Fibroblast of lung (primary cell): Measurements from ENCODE around the gene NSUN2. TPM values are rescaled to one million over a fixed set of nuclear protein-coding genes. Genes with fewer than 3 reads are reported as not detected.
A peak's percentile ranks its signal among the peaks of the same experiment; 100 is the strongest.

Source experiments
- DNase-seq, 2 donors: peaks; one replicate each; pipeline versions ENCODE4 v3.0.0 to v3.0.0-alpha.2; 2010; ENCODE audit warnings: low read depth in 2 of 2
- H2AFZ ChIP-seq: 2 replicates; pipeline ENCODE4 v1.5.1; 2012; ENCODE audit warnings: low read length, control low read depth, inconsistent platforms
- H3K27ac ChIP-seq: 2 replicates; pipeline ENCODE4 v1.5.1; 2011; ENCODE audit warnings: low read length, control low read depth; ENCODE audit not compliant: insufficient read depth
- H3K27me3 ChIP-seq: 2 replicates; pipeline ENCODE4 v1.5.1; 2011; ENCODE audit warnings: mild to moderate bottlenecking, low read length; ENCODE audit not compliant: control insufficient read depth, insufficient read depth
- H3K36me3 ChIP-seq: 2 replicates; pipeline ENCODE4 v1.5.1; 2011; ENCODE audit warnings: low read length; ENCODE audit not compliant: control insufficient read depth, insufficient read depth
- H3K4me1 ChIP-seq: 2 replicates; pipeline ENCODE4 v1.5.1; 2011; ENCODE audit warnings: low read length; ENCODE audit not compliant: control insufficient read depth, insufficient read depth; ENCODE audit errors: extremely low read depth
- H3K4me2 ChIP-seq: 2 replicates; pipeline ENCODE4 v1.5.1; 2011; ENCODE audit warnings: low read length, control low read depth; ENCODE audit not compliant: insufficient read depth; ENCODE audit errors: extremely low read depth
- H3K4me3 ChIP-seq, 4 experiments: fragments of 200-600 bp in 1 of 4; sonication (generic) in 1 of 4; replicated peaks in 1 of 4; 2 replicates each; pipeline ENCODE4 v1.5.1; 2011 to 2016; ENCODE audit warnings: low read length in 4 of 4, low read depth in 3 of 4, mild to moderate bottlenecking in 3 of 4, control low read depth in 2 of 4, inconsistent platforms in 1 of 4, mixed read lengths in 1 of 4; ENCODE audit not compliant: insufficient read depth in 1 of 4; ENCODE audit errors: control extremely low read depth in 1 of 4
- H3K79me2 ChIP-seq: 2 replicates; pipeline ENCODE4 v1.5.1; 2012; ENCODE audit warnings: mild to moderate bottlenecking, low read length, inconsistent platforms; ENCODE audit not compliant: control insufficient read depth, insufficient read depth
- H3K9ac ChIP-seq: 2 replicates; pipeline ENCODE4 v1.5.1; 2011; ENCODE audit warnings: mild to moderate bottlenecking, low read length, control low read depth; ENCODE audit not compliant: insufficient read depth
- H3K9me3 ChIP-seq: 2 replicates; pipeline ENCODE4 v1.5.1; 2012; ENCODE audit warnings: low read depth, low read length; ENCODE audit not compliant: control insufficient read depth, insufficient read depth
- H4K20me1 ChIP-seq: 2 replicates; pipeline ENCODE4 v1.5.1; 2011; ENCODE audit warnings: low read length; ENCODE audit not compliant: control insufficient read depth, insufficient read depth; ENCODE audit errors: extremely low read depth
- EZH2 ChIP-seq: IDR thresholded peaks from 2 replicates; pipeline ENCODE4 v1.5.1; 2012; ENCODE audit warnings: low read length, control low read depth, mild to moderate bottlenecking; ENCODE audit errors: missing control alignments
- polyA plus RNA-seq, 2 donors: library from polyadenylated mRNA; depleted of rRNA in 1 of 2; stranded (reverse) in 1 of 2; unstranded in 1 of 2; fragments of >200 nt; gene quantifications; 2 replicates each; pipeline ENCODE4 v1.2.1, GENCODE V29; 2011 to 2012; ENCODE audit warnings: missing spikeins in 1 of 2
- total RNA-seq: library from RNA; depleted of rRNA; stranded (reverse); fragments of >200 nt; gene quantifications from 2 replicates; pipeline ENCODE4 v1.2.1, GENCODE V29; 2014
- TF ChIP-seq, protein P1 (sequence below), 2 donors: IDR thresholded peaks in 1 of 2; conservative IDR thresholded peaks in 1 of 2; 1 replicate in 1 of 2; 2 replicates in 1 of 2; pipeline ENCODE4 v1.5.1; 2011 to 2012; ENCODE audit warnings: low read length in 2 of 2, control low read depth in 1 of 2, inconsistent platforms in 1 of 2, low read depth in 1 of 2, mild to moderate bottlenecking in 1 of 2

NSUN2 gene
- total and polyA plus RNA-seq, 2 donors (not counting 1 experiment from before 2014, with no cell fraction given): 40.2 to 43.6 TPM

DNA sequence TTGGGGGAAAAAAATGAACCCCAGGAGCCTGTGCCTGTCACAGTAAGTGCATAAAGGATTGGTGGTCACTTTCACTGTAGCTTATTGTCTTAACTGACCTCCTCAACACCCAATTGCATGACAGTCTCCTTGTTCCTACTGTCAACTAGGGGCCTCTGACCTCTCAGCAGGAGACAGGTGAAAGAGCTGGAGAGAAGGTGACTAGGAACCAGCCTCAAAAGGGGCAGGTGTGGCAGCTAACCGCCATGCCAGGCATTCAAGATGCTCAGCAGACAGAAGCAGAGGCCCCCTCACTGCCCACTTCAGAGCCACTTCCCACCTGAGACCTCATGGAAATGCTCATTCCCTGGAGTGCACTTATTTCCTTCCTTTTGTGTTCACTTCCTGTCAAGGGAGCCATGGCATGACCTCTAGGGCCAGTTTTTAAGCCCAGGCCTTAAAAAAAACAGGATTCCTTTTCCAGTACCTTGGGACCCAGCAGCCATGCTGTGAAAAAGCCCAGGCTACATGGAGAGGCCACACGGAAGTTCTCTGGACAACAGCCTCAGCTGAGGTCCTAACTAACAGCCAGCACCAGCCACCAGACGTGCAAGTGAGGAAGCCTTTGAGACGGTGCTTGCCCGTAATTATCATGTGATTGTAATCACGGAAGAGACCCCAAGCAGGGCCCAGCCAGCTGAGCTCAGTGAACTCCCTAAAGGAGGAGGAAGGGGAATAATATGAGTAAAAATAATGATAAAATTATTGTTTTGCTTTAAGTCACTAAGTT lies 74.9 kb downstream of the NSUN2 start:
- TF ChIP-seq, protein P1, sequence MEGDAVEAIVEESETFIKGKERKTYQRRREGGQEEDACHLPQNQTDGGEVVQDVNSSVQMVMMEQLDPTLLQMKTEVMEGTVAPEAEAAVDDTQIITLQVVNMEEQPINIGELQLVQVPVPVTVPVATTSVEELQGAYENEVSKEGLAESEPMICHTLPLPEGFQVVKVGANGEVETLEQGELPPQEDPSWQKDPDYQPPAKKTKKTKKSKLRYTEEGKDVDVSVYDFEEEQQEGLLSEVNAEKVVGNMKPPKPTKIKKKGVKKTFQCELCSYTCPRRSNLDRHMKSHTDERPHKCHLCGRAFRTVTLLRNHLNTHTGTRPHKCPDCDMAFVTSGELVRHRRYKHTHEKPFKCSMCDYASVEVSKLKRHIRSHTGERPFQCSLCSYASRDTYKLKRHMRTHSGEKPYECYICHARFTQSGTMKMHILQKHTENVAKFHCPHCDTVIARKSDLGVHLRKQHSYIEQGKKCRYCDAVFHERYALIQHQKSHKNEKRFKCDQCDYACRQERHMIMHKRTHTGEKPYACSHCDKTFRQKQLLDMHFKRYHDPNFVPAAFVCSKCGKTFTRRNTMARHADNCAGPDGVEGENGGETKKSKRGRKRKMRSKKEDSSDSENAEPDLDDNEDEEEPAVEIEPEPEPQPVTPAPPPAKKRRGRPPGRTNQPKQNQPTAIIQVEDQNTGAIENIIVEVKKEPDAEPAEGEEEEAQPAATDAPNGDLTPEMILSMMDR (conservative IDR thresholded peaks at IDR 0.05 in 1 of 2, IDR thresholded peaks at IDR 0.05 in 1 of 2; ENCODE audit: low read depth in 1 of 2, low read length in 2 of 2): no peak
- TF ChIP-seq EZH2: no peak
- Histone ChIP-seq H3K4me3 (no peak overlapping the region), H4K20me1 (no peaks in the 10 kb centered on the region), H3K4me2 (no peak overlapping the region), H3K4me1 (no peaks in the 10 kb centered on the region), H3K27ac (no peak overlapping the region), H3K9ac (no peak overlapping the region), H3K27me3 (no peaks in the 10 kb centered on the region), H3K36me3 (no peaks in the 10 kb centered on the region), H3K9me3 (no peaks in the 10 kb centered on the region), H3K79me2 (no peaks in the 10 kb centered on the region), H2AFZ (no peak overlapping the region)
- no peak for DNase-seq

GRCh38 chr5:6556802-6557102 lies 76.1 kb downstream of the NSUN2 start:
- no peak overlapping the region for H3K4me2 ChIP-seq
- no peaks in the 10 kb centered on the region for H3K9me3 ChIP-seq
- no peak for DNase-seq

DNA sequence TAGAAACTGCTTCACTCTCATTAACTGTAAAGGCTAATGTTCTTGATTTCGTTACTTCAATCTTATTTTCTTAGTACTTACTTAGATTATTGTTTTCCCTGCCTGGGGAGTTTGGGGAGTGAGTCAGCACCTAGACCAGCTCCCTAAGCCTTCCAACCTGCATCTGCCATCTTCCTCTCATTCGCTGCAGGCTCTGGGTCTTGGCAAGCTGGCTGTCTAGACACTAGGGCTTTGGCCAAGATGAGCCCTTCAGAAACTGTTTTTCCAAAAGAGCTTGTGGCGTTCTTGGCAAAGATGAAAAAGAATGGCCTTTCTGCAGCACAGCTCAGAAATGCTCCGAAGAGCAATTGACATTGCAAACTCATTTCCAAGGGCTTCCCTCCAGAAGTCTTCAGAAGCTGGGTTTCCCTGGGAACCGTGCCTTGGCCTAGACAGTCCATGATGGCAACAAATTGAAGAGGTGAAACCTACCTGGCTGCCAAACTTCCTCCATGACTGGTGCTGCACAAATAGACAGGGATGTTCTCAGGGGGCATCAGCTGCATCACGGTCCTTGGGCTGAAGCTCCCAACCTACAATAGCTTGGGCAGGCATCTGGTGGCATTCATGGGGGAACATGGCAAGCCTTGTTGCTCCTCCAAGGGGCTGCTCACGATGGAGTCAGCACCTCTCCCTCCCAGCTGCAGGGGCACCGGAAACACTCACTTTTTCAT lies 76.6 kb downstream of the NSUN2 start:
- H4K20me1 ChIP-seq: no peaks in the 10 kb centered on the region

More at GRCh38 chr5:6556802-6557102, 76.1 kb downstream of the NSUN2 start:
- Histone ChIP-seq H2AFZ (no peak overlapping the region), H3K4me3 (no peak overlapping the region), H3K9ac (no peak overlapping the region), H3K4me1 (no peaks in the 10 kb centered on the region), H3K27ac (no peak overlapping the region), H3K27me3 (no peaks in the 10 kb centered on the region), H3K79me2 (no peaks in the 10 kb centered on the region), H3K36me3 (no peaks in the 10 kb centered on the region), H4K20me1 (no peaks in the 10 kb centered on the region)
- TF ChIP-seq, protein P1 (conservative IDR thresholded peaks at IDR 0.05 in 1 of 2, IDR thresholded peaks at IDR 0.05 in 1 of 2; ENCODE audit: low read depth in 1 of 2, low read length in 2 of 2): no peak
- TF ChIP-seq EZH2: no peak

More for the DNA sequence above, 76.6 kb downstream of the NSUN2 start:
- no peaks in the 10 kb centered on the region for H3K79me2 ChIP-seq
- H3K4me3 ChIP-seq: no peak overlapping the region
- H3K27ac ChIP-seq: no peak overlapping the region
- peak in 1 of 2 donors; percentile 54 for DNase-seq
- H3K27me3 ChIP-seq: no peaks in the 10 kb centered on the region
- no peak overlapping the region for H3K9ac ChIP-seq
- no peak overlapping the region for H3K4me2 ChIP-seq
- TF ChIP-seq EZH2: no peak
- TF ChIP-seq, protein P1 (conservative IDR thresholded peaks at IDR 0.05 in 1 of 2, IDR thresholded peaks at IDR 0.05 in 1 of 2; ENCODE audit: low read depth in 1 of 2, low read length in 2 of 2): no peak
- H3K9me3 ChIP-seq: no peaks in the 10 kb centered on the region
- H2AFZ ChIP-seq: no peak overlapping the region
- no peaks in the 10 kb centered on the region for H3K36me3 ChIP-seq
- no peaks in the 10 kb centered on the region for H3K4me1 ChIP-seq
